Nephron progenitor cell (in vitro differentiated cells): ENCODE results near the gene TMEM87B.

ENCODE experiments used
- DNase-seq: peaks from one replicate; pipeline ENCODE4 v3.0.0; 2021
- H3K27ac Mint-ChIP-seq: 2 replicates; pipeline ENCODE4 v1.8.0; 2021; ENCODE audit warnings: mild to moderate bottlenecking, moderate library complexity, mixed read lengths
- H3K27me3 Mint-ChIP-seq: 2 replicates; pipeline ENCODE4 v1.8.0; 2021; ENCODE audit warnings: mild to moderate bottlenecking, low read depth, mixed read lengths; ENCODE audit not compliant: poor library complexity
- H3K36me3 Mint-ChIP-seq: 2 replicates; pipeline ENCODE4 v1.8.0; 2021; ENCODE audit warnings: low read depth, mixed read lengths
- H3K4me1 Mint-ChIP-seq: 2 replicates; pipeline ENCODE4 v1.8.0; 2021; ENCODE audit warnings: mixed read lengths
- H3K4me3 Mint-ChIP-seq: 2 replicates; pipeline ENCODE4 v1.8.0; 2021; ENCODE audit warnings: mild to moderate bottlenecking, moderate library complexity, mixed read lengths
- H3K9me3 Mint-ChIP-seq: 2 replicates; pipeline ENCODE4 v1.8.0; 2021; ENCODE audit warnings: mild to moderate bottlenecking, moderate library complexity, mixed read lengths
- CTCF ChIP-seq: fragments of 200-600 bp; sonication (generic); IDR thresholded peaks from 2 replicates; pipeline ENCODE4 v1.5.0; 2021; ENCODE audit warnings: antibody characterized with exemption

Gene TMEM87B

DNA sequence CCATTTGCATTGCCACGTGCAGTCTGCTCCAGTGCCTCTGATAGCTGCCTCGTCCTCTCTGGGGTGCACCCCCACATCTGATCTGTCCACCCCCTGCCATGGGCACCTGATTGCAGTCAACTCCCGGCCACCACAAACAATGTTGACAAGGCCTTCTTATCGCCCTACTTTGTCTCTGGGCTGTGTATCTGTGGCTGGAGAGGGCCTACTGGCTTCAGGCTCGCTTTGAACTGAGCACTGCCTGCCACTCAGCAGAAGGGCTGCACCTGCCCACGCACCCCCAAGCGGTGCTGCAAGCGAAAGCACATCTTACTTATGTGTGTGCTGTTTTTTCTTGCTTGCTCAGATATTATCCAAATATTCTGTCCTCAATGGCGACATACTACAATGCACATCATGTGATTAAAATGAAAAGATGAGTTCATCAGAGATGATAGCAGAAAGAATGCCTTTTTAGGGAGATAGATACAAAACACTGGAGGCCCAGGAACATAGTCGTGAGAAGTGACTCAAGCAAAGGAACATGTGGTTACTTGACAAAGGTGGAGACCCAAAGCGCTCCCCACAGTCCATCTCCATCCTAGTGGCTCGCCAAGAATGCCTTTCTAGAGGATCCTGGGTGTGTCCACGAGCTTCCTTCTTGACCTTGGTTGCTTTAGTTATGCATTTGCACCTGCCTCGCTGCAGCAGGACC, 111.9 kb downstream of the TMEM87B start:
- Mint-ChIP-seq H3K9me3 (no peaks in the 10 kb centered on the region), H3K36me3 (peaks cover 66% of the 10 kb centered on the region), H3K4me1 (peaks cover 12% of the 10 kb centered on the region), H3K4me3 (no peak overlapping the region), H3K27me3 (peaks cover 11% of the 10 kb centered on the region), H3K27ac (no peak overlapping the region)
- no peak for TF ChIP-seq CTCF
- no peak for DNase-seq

DNA sequence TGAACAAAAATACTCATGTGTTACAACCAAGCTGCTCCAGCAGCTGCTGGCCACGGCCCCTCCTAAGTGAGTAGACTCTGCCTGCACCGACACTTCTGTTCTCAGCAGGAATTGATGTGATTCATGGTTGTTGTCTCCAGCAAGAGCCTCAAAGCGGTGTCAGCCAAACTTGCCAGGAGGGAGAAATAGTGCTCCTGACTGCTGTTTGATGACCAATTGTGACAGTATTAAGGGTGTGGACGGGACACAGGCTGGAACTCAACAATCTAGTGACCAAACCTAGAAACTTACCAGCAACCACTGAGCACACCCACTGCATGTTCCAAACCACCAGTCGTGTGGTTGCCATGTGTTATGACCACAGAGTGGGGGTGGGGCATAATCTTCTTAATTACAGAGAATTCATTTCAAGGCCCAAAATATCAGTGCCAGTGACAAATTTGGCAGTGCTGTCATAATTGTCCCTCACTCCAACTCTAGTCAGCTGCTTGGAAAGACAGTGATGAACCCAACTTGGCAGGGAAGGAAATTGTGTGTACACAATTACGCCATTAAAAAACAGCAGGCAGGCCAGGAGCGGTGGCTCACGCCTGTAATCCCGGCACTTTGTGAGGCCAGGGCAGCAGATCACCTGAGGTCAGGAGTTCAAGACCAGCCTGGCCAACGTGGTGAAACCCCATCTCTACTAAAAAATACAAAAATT, 113.5 kb downstream of the TMEM87B start:
- Mint-ChIP-seq H3K9me3 (no peaks in the 10 kb centered on the region), H3K4me1 (peaks cover 10% of the 10 kb centered on the region), H3K4me3 (no peak overlapping the region), H3K27me3 (peaks cover 7% of the 10 kb centered on the region), H3K27ac (no peak overlapping the region), H3K36me3 (peaks cover 70% of the 10 kb centered on the region)
- no peak for DNase-seq
- no peak for TF ChIP-seq CTCF
